H9 (cell line): ENCODE measurements around the gene ARHGAP10. TPM values are rescaled to one million over a fixed set of nuclear protein-coding genes. Genes with fewer than 3 reads are reported as not detected.

ENCODE experiments used
- DNase-seq: peaks from one replicate; pipeline ENCODE4 v3.0.0-alpha.2; 2017
- H2AFZ ChIP-seq: one replicate; pipeline ENCODE4 v1.6.1; 2013; ENCODE audit warnings: mild to moderate bottlenecking, low read length, control low read depth, moderate library complexity
- H2AK5ac ChIP-seq: 2 replicates; pipeline ENCODE4 v1.6.1; 2013; ENCODE audit warnings: low read length, control low read depth, mixed read lengths; ENCODE audit not compliant: insufficient read length
- H2BK120ac ChIP-seq: one replicate; pipeline ENCODE4 v1.6.1; 2013; ENCODE audit warnings: low read depth, mild to moderate bottlenecking, low read length, control low read depth, inconsistent platforms; ENCODE audit not compliant: poor library complexity, severe bottlenecking
- H2BK12ac ChIP-seq: 2 replicates; pipeline ENCODE4 v1.6.1; 2013; ENCODE audit warnings: low read length, control low read depth, mixed read lengths, low read depth; ENCODE audit not compliant: insufficient read length
- H2BK15ac ChIP-seq: 2 replicates; pipeline ENCODE4 v1.6.1; 2013; ENCODE audit warnings: low read depth, low read length, control low read depth
- H2BK20ac ChIP-seq: one replicate; pipeline ENCODE4 v1.6.1; 2013; ENCODE audit warnings: low read depth, mild to moderate bottlenecking, low read length, control low read depth, inconsistent platforms; ENCODE audit not compliant: poor library complexity, severe bottlenecking
- H2BK5ac ChIP-seq: 2 replicates; pipeline ENCODE4 v1.6.1; 2013; ENCODE audit warnings: low read length, control low read depth, mixed read lengths; ENCODE audit not compliant: insufficient read length
- H3K14ac ChIP-seq: 2 replicates; pipeline ENCODE4 v1.6.1; 2013; ENCODE audit warnings: low read length, control low read depth; ENCODE audit not compliant: insufficient read depth
- H3K18ac ChIP-seq: 2 replicates; pipeline ENCODE4 v1.6.1; 2013; ENCODE audit warnings: low read depth, mild to moderate bottlenecking, mixed read lengths, low read length, control low read depth; ENCODE audit not compliant: insufficient read length
- H3K23ac ChIP-seq: 2 replicates; pipeline ENCODE4 v1.6.1; 2013; ENCODE audit warnings: low read length, control low read depth, mixed read lengths, low read depth; ENCODE audit not compliant: insufficient read length
- H3K23me2 ChIP-seq: 2 replicates; pipeline ENCODE4 v1.6.1; 2013; ENCODE audit warnings: low read depth, mild to moderate bottlenecking, mixed read lengths, low read length, control low read depth; ENCODE audit not compliant: insufficient read length, poor library complexity, severe bottlenecking
- H3K27ac ChIP-seq: 2 replicates; pipeline ENCODE4 v1.5.1; 2013; ENCODE audit warnings: low read length, control low read depth, mixed read lengths, low read depth; ENCODE audit not compliant: insufficient read length
- H3K27me3 ChIP-seq: 2 replicates; pipeline ENCODE4 v1.6.1; 2013; ENCODE audit warnings: low read length, control low read depth, inconsistent platforms; ENCODE audit not compliant: insufficient read depth
- H3K4ac ChIP-seq: 2 replicates; pipeline ENCODE4 v1.6.1; 2013; ENCODE audit warnings: low read depth, mild to moderate bottlenecking, control low read depth, inconsistent platforms, low read length, moderate library complexity
- H3K4me1 ChIP-seq: 2 replicates; pipeline ENCODE4 v1.6.1; 2013; ENCODE audit warnings: low read length, control low read depth, inconsistent platforms; ENCODE audit not compliant: insufficient read depth
- H3K4me2 ChIP-seq: 2 replicates; pipeline ENCODE4 v1.6.1; 2013; ENCODE audit warnings: low read length, control low read depth, mixed read lengths; ENCODE audit not compliant: insufficient read length, insufficient read depth
- H3K56ac ChIP-seq: 2 replicates; pipeline ENCODE4 v1.6.1; 2013; ENCODE audit warnings: low read depth, mild to moderate bottlenecking, mixed read lengths, low read length, control low read depth; ENCODE audit not compliant: insufficient read length
- H3K79me1 ChIP-seq: 2 replicates; pipeline ENCODE4 v1.6.1; 2013; ENCODE audit warnings: low read depth, mild to moderate bottlenecking, moderate library complexity, low read length, control low read depth, inconsistent platforms; ENCODE audit not compliant: insufficient read depth, poor library complexity, severe bottlenecking
- H3K79me2 ChIP-seq: 2 replicates; pipeline ENCODE4 v1.6.1; 2013; ENCODE audit warnings: low read length, control low read depth, inconsistent platforms; ENCODE audit not compliant: insufficient read depth
- H3K9ac ChIP-seq: 2 replicates; pipeline ENCODE4 v1.6.1; 2013; ENCODE audit warnings: low read length, control low read depth, mixed read lengths; ENCODE audit not compliant: insufficient read length; ENCODE audit errors: extremely low read depth
- H3K9me3 ChIP-seq: one replicate; pipeline ENCODE4 v1.6.1; 2013; ENCODE audit warnings: low read depth, low read length, inconsistent platforms; ENCODE audit not compliant: control insufficient read depth
- H3T11ph ChIP-seq: one replicate; pipeline ENCODE4 v1.6.1; 2013; ENCODE audit warnings: mild to moderate bottlenecking, low read length, control low read depth, inconsistent platforms
- H4K20me1 ChIP-seq: one replicate; pipeline ENCODE4 v1.6.1; 2013; ENCODE audit not compliant: control insufficient read depth, insufficient read length, insufficient read depth
- H4K5ac ChIP-seq: 2 replicates; pipeline ENCODE4 v1.6.1; 2013; ENCODE audit warnings: low read depth, mild to moderate bottlenecking, mixed read lengths, low read length, control low read depth; ENCODE audit not compliant: insufficient read length
- H4K8ac ChIP-seq: replicated peaks from 2 replicates; pipeline ENCODE4 v1.6.1; 2013; ENCODE audit warnings: low read length, control low read depth, mixed read lengths, low read depth; ENCODE audit not compliant: insufficient read length
- H4K91ac ChIP-seq: 2 replicates; pipeline ENCODE4 v1.6.1; 2013; ENCODE audit warnings: low read depth, mild to moderate bottlenecking, moderate library complexity, mixed read lengths, low read length, control low read depth; ENCODE audit not compliant: insufficient read length
- H3K27ac Mint-ChIP-seq, 3 experiments: 2 replicates in 2 of 3; 3 replicates in 1 of 3; pipeline ENCODE4 v1.8.0; 2020 to 2021; ENCODE audit warnings: mixed read lengths in 3 of 3, mild to moderate bottlenecking in 1 of 3, moderate library complexity in 1 of 3
- H3K27me3 Mint-ChIP-seq: 2 replicates; pipeline ENCODE4 v1.8.0; 2021; ENCODE audit warnings: low read depth, mild to moderate bottlenecking, moderate library complexity, mixed read lengths
- H3K36me3 Mint-ChIP-seq, 3 experiments: 2 replicates in 2 of 3; 3 replicates in 1 of 3; pipeline ENCODE4 v1.8.0; 2020 to 2021; ENCODE audit warnings: low read depth in 3 of 3, mixed read lengths in 3 of 3; ENCODE audit not compliant: insufficient read depth in 1 of 3
- H3K4me1 Mint-ChIP-seq, 2 experiments: 2 replicates each; pipeline ENCODE4 v1.8.0; 2020; ENCODE audit warnings: mixed read lengths in 2 of 2
- H3K4me3 Mint-ChIP-seq, 2 experiments: 2 replicates in 1 of 2; 3 replicates in 1 of 2; pipeline ENCODE4 v1.8.0; 2020 to 2021; ENCODE audit warnings: mild to moderate bottlenecking in 2 of 2, mixed read lengths in 2 of 2, moderate library complexity in 1 of 2
- H3K9me3 Mint-ChIP-seq, 2 experiments: 2 replicates in 1 of 2; 3 replicates in 1 of 2; pipeline ENCODE4 v1.8.0; 2020; ENCODE audit warnings: mild to moderate bottlenecking in 2 of 2, mixed read lengths in 2 of 2, moderate library complexity in 1 of 2
- WGBS: extraction: QIAGEN DNeasy Blood & Tissue Kit; methylation state at CpG from one replicate; pipeline ENCODE4 v1.1.7; 2013; ENCODE audit warnings: missing lambda C conversion rate, low lambda C conversion rate, mixed read lengths; ENCODE audit not compliant: insufficient read length; ENCODE audit errors: extremely low coverage; 5-methylcytosine and 5-hydroxymethylcytosine counted together
- total RNA-seq: library from RNA; stranded (reverse); gene quantifications from 2 replicates; pipeline ENCODE4 v1.2.1, GENCODE V29; 2021
- TF ChIP-seq, protein P1 (sequence below): fragments of 200-600 bp; sonication (generic); conservative IDR thresholded peaks from 3 replicates; pipeline ENCODE4 v1.8.0; 2021; ENCODE audit warnings: antibody characterized with exemption, mild to moderate bottlenecking

Gene ARHGAP10
- total RNA-seq, 1 experiment from 2014 or later: 7.8 TPM

GRCh38 chr4:147790412-147790811 lies 58.5 kb downstream of the ARHGAP10 start:
- H3K4me1 Mint-ChIP-seq: peaks cover 19 to 20% of the 10 kb centered on the region in 2 experiments
- H3K4me2 ChIP-seq: no peak overlapping the region
- no peaks in the 10 kb centered on the region for H3K27me3 Mint-ChIP-seq
- H3K18ac ChIP-seq: no peak overlapping the region
- H3T11ph ChIP-seq: no peak overlapping the region
- H3K27ac Mint-ChIP-seq: no peak overlapping the region
- H3K4me3 Mint-ChIP-seq: no peak overlapping the region
- H3K23me2 ChIP-seq: no peaks in the 10 kb centered on the region
- H3K9me3 Mint-ChIP-seq: no peaks in the 10 kb centered on the region
- H2BK120ac ChIP-seq: no peak overlapping the region
- no peak overlapping the region for H3K27ac ChIP-seq
- no peak overlapping the region for H2AFZ ChIP-seq
- no peaks in the 10 kb centered on the region for H3K79me2 ChIP-seq
- TF ChIP-seq, protein P1, sequence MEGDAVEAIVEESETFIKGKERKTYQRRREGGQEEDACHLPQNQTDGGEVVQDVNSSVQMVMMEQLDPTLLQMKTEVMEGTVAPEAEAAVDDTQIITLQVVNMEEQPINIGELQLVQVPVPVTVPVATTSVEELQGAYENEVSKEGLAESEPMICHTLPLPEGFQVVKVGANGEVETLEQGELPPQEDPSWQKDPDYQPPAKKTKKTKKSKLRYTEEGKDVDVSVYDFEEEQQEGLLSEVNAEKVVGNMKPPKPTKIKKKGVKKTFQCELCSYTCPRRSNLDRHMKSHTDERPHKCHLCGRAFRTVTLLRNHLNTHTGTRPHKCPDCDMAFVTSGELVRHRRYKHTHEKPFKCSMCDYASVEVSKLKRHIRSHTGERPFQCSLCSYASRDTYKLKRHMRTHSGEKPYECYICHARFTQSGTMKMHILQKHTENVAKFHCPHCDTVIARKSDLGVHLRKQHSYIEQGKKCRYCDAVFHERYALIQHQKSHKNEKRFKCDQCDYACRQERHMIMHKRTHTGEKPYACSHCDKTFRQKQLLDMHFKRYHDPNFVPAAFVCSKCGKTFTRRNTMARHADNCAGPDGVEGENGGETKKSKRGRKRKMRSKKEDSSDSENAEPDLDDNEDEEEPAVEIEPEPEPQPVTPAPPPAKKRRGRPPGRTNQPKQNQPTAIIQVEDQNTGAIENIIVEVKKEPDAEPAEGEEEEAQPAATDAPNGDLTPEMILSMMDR: no peak
- no peak overlapping the region for H4K8ac ChIP-seq
- no peak overlapping the region for H2AK5ac ChIP-seq
- H4K5ac ChIP-seq: no peak overlapping the region
- H2BK5ac ChIP-seq: no peak overlapping the region
- no peak for DNase-seq
- H3K27me3 ChIP-seq: no peaks in the 10 kb centered on the region
- no peaks in the 10 kb centered on the region for H3K36me3 Mint-ChIP-seq
- no peaks in the 10 kb centered on the region for H3K79me1 ChIP-seq
- no peak overlapping the region for H3K9ac ChIP-seq
- no peak overlapping the region for H3K4ac ChIP-seq
- H2BK15ac ChIP-seq: no peak overlapping the region
- no peaks in the 10 kb centered on the region for H3K9me3 ChIP-seq
- H3K23ac ChIP-seq: no peak overlapping the region
- no peak overlapping the region for H3K14ac ChIP-seq
- no peaks in the 10 kb centered on the region for H4K20me1 ChIP-seq
- H4K91ac ChIP-seq: no peak overlapping the region
- no peak overlapping the region for H2BK20ac ChIP-seq
- no peak overlapping the region for H2BK12ac ChIP-seq
- H3K4me1 ChIP-seq: no peaks in the 10 kb centered on the region
- no peak overlapping the region for H3K56ac ChIP-seq
- no CpG with 5 or more reads among the region's 2 CpGs for WGBS
